ENCODE measurements around the gene TMEM14A. TPM values are rescaled to one million over a fixed set of nuclear protein-coding genes. Genes with fewer than 3 reads are reported as not detected.

The TMEM14A gene
- total RNA-seq, 1 donor from 2014 or later = 33.6 TPM

GRCh38 chr6:52635049-52635577, 35.8 kb upstream of the TMEM14A start:
- Mint-ChIP-seq H3K4me1 (ENCODE audit: low read depth) (peaks cover 10% of the 10 kb centered on the region), H3K27me3 (no peaks in the 10 kb centered on the region), H3K27ac (no peak overlapping the region), H3K36me3 (ENCODE audit: insufficient read depth) (no peaks in the 10 kb centered on the region), H3K4me3 (ENCODE audit: low read depth) (no peak overlapping the region), H3K9me3 (ENCODE audit: low read depth) (no peaks in the 10 kb centered on the region)
- no peak for DNase-seq (ENCODE audit: low spot score, unreplicated experiment)
- no peak for TF ChIP-seq CTCF (IDR thresholded peaks at IDR 0.05; ENCODE audit: unreplicated experiment)

- DNase-seq (ENCODE audit: low spot score, unreplicated experiment) = no peak
Measured at GRCh38 chr6:52636830-52637229, 34.1 kb upstream of the TMEM14A start.

GRCh38 chr6:52639493-52639892, 31.4 kb upstream of the TMEM14A start:
- DNase-seq (ENCODE audit: low spot score, unreplicated experiment) = no peak
- H3K27me3 Mint-ChIP-seq = peaks cover 9% of the 10 kb centered on the region

More at GRCh38 chr6:52636830-52637229, 34.1 kb upstream of the TMEM14A start:
- Mint-ChIP-seq H3K27me3 (peaks cover 4% of the 10 kb centered on the region), H3K27ac (no peak overlapping the region), H3K4me1 (ENCODE audit: low read depth) (peaks cover 16% of the 10 kb centered on the region), H3K9me3 (ENCODE audit: low read depth) (no peaks in the 10 kb centered on the region), H3K4me3 (ENCODE audit: low read depth) (no peak overlapping the region), H3K36me3 (ENCODE audit: insufficient read depth) (no peaks in the 10 kb centered on the region)
- no peak for TF ChIP-seq CTCF (IDR thresholded peaks at IDR 0.05; ENCODE audit: unreplicated experiment)

GRCh38 chr6:52640170-52640569, 30.7 kb upstream of the TMEM14A start:
- TF ChIP-seq CTCF (IDR thresholded peaks at IDR 0.05; ENCODE audit: unreplicated experiment) = no peak
- peak overlapping the region; percentile 72 for H3K27ac Mint-ChIP-seq
- no peaks in the 10 kb centered on the region for H3K36me3 Mint-ChIP-seq (ENCODE audit: insufficient read depth)
- H3K27me3 Mint-ChIP-seq = peaks cover 9% of the 10 kb centered on the region
- no peak for DNase-seq (ENCODE audit: low spot score, unreplicated experiment)
- H3K4me1 Mint-ChIP-seq (ENCODE audit: low read depth) = peaks cover 23% of the 10 kb centered on the region
- no peaks in the 10 kb centered on the region for H3K9me3 Mint-ChIP-seq (ENCODE audit: low read depth)
- H3K4me3 Mint-ChIP-seq (ENCODE audit: low read depth) = no peak overlapping the region

More at GRCh38 chr6:52639493-52639892, 31.4 kb upstream of the TMEM14A start:
- Mint-ChIP-seq H3K4me1 (ENCODE audit: low read depth) (peaks cover 24% of the 10 kb centered on the region), H3K36me3 (ENCODE audit: insufficient read depth) (no peaks in the 10 kb centered on the region), H3K4me3 (ENCODE audit: low read depth) (no peak overlapping the region), H3K9me3 (ENCODE audit: low read depth) (no peaks in the 10 kb centered on the region), H3K27ac (no peak overlapping the region)
- no peak for TF ChIP-seq CTCF (IDR thresholded peaks at IDR 0.05; ENCODE audit: unreplicated experiment)

- no peak overlapping the region for H3K4me3 Mint-ChIP-seq (ENCODE audit: low read depth)
- no peaks in the 10 kb centered on the region for H3K9me3 Mint-ChIP-seq (ENCODE audit: low read depth)
- no peak overlapping the region for H3K27ac Mint-ChIP-seq
Measured at GRCh38 chr6:52640916-52641315, 30.0 kb upstream of the TMEM14A start.

More at GRCh38 chr6:52640916-52641315, 30.0 kb upstream of the TMEM14A start:
- no peak for DNase-seq (ENCODE audit: low spot score, unreplicated experiment)
- Mint-ChIP-seq H3K27me3 (peaks cover 9% of the 10 kb centered on the region), H3K36me3 (ENCODE audit: insufficient read depth) (no peaks in the 10 kb centered on the region), H3K4me1 (ENCODE audit: low read depth) (peaks cover 21% of the 10 kb centered on the region)
- no peak for TF ChIP-seq CTCF (IDR thresholded peaks at IDR 0.05; ENCODE audit: unreplicated experiment)

Measured in progenitor cell of endocrine pancreas (in vitro differentiated cells).